Effector memory CD4-positive, alpha-beta T cell (primary cell): Measurements from ENCODE around the gene ERAP2.

Experiments
- DNase-seq, 3 donors: peaks; one replicate each; pipeline ENCODE4 v3.0.0-alpha.2; 2020
- H3K27ac ChIP-seq: 2 replicates; pipeline ENCODE4 v1.7.0; 2013; ENCODE audit warnings: mild to moderate bottlenecking, low read length, moderate library complexity; ENCODE audit not compliant: insufficient read depth, poor library complexity, severe bottlenecking
- H3K27me3 ChIP-seq: replicated peaks from 2 replicates; pipeline ENCODE4 v1.7.0; 2013; ENCODE audit warnings: mild to moderate bottlenecking, low read length; ENCODE audit not compliant: insufficient read depth, control insufficient read depth, poor library complexity, severe bottlenecking
- H3K36me3 ChIP-seq: 2 replicates; pipeline ENCODE4 v1.7.0; 2013; ENCODE audit warnings: mild to moderate bottlenecking, low read length, moderate library complexity; ENCODE audit not compliant: control insufficient read depth, insufficient read depth
- H3K4me1 ChIP-seq: 2 replicates; pipeline ENCODE4 v1.7.0; 2013; ENCODE audit warnings: low read length, mild to moderate bottlenecking; ENCODE audit not compliant: control insufficient read depth, insufficient read depth, poor library complexity, severe bottlenecking
- H3K4me3 ChIP-seq: 2 replicates; pipeline ENCODE4 v1.7.0; 2013; ENCODE audit warnings: low read length, low read depth, mild to moderate bottlenecking; ENCODE audit not compliant: insufficient read depth, poor library complexity, severe bottlenecking
- H3K9me3 ChIP-seq: 2 replicates; pipeline ENCODE4 v1.7.0; 2013; ENCODE audit warnings: mild to moderate bottlenecking, low read length, moderate library complexity; ENCODE audit not compliant: control insufficient read depth

ERAP2 gene

DNA sequence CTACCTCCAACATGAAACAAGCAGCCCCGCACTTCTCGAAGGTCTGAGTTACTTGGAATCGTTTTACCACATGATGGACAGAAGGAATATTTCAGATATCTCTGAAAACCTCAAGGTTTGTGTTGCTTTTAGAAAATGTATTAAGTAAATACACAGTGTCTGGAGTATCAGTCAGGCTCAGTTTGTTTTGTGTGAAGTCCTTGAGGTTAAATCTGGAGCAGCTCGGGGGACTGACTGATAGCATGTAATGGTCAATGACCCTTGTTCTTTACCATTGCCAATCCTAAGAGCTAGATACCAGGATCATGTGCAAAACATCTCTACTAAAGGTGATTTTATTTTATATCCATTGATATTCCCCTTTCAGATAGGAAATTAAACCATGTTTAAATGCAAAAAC, 32.7 kb downstream of the ERAP2 start:
- DNase-seq = no peak
- Histone ChIP-seq H3K9me3 (no peaks in the 10 kb centered on the region), H3K4me3 (no peak overlapping the region), H3K27me3 (no peaks in the 10 kb centered on the region), H3K36me3 (peaks cover 62% of the 10 kb centered on the region), H3K27ac (no peak overlapping the region), H3K4me1 (no peaks in the 10 kb centered on the region)

GRCh38 chr5:96909435-96909834, 33.1 kb downstream of the ERAP2 start:
- Histone ChIP-seq H3K36me3 (peaks cover 62% of the 10 kb centered on the region), H3K27ac (no peak overlapping the region), H3K4me3 (no peak overlapping the region), H3K27me3 (no peaks in the 10 kb centered on the region), H3K4me1 (no peaks in the 10 kb centered on the region), H3K9me3 (no peaks in the 10 kb centered on the region)
- no peak for DNase-seq

DNA sequence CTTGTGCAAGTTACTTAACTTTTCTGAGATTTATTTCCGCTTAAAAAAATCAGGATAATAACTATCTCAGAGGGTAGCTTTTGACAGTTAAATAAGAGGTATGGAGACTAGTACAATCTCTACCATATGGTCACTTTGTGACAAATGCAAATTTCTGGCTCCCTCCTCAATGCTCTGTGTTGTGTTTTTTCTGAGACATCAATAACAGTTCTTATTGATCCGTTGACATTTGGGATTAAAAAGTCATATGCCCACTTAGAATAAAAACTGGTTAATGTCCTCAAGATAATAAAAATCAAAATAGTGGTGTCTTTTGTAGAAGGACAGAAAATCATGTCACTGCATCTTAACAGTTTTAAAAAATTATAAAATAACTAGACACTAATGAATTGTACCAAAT, 34.8 kb downstream of the ERAP2 start:
- Histone ChIP-seq H3K9me3 (no peaks in the 10 kb centered on the region), H3K4me3 (no peak overlapping the region), H3K27ac (no peak overlapping the region), H3K4me1 (no peaks in the 10 kb centered on the region), H3K27me3 (no peaks in the 10 kb centered on the region), H3K36me3 (peaks cover 55% of the 10 kb centered on the region)
- no peak for DNase-seq

- Histone ChIP-seq H3K4me1 (no peaks in the 10 kb centered on the region), H3K36me3 (peaks cover 66% of the 10 kb centered on the region), H3K4me3 (no peak overlapping the region), H3K9me3 (no peaks in the 10 kb centered on the region), H3K27me3 (no peaks in the 10 kb centered on the region), H3K27ac (no peak overlapping the region)
- no peak for DNase-seq
These were observed 36.9 kb downstream of the ERAP2 start for GRCh38 chr5:96913233-96913632.

GRCh38 chr5:96919754-96920197, 43.5 kb downstream of the ERAP2 start:
- no peak for DNase-seq
- Histone ChIP-seq H3K4me1 (no peaks in the 10 kb centered on the region), H3K36me3 (peaks cover 28% of the 10 kb centered on the region), H3K27ac (no peak overlapping the region), H3K4me3 (no peak overlapping the region), H3K27me3 (no peaks in the 10 kb centered on the region), H3K9me3 (no peaks in the 10 kb centered on the region)

DNA sequence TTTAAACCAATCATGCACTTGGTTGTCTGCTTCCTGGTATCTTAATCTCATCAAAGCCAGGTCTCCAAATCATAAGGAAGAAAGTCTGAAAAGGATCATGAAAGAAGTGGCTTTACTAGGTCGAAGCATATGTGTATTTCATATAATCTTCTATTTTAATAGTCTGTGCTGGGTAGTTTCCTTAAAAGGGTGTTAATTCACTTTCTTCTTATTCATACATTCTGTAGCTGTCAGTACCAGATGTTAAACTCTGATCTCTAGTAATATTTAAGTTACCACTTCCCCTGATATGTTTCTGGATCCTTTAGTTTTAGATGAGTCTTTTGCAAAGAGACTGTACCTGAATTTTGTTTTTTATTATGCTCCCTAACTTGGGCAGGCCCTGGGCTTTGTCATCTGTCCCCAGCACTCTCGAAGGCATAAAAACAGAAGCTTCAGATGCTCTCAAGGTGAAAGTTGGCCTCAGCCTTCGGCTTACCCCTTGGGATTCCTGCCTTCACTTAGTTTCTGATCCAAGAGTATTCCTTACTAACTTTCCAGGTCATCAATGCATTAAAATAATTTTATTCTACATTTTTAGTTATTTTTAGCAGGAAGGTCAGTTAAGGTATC, 44.5 kb downstream of the ERAP2 start:
- Histone ChIP-seq H3K4me1 (no peaks in the 10 kb centered on the region), H3K36me3 (peaks cover 25% of the 10 kb centered on the region), H3K9me3 (no peaks in the 10 kb centered on the region), H3K4me3 (no peak overlapping the region), H3K27me3 (no peaks in the 10 kb centered on the region), H3K27ac (no peak overlapping the region)
- no peak for DNase-seq

- DNase-seq = no peak
- Histone ChIP-seq H3K36me3 (peaks cover 10% of the 10 kb centered on the region), H3K27ac (no peak overlapping the region), H3K27me3 (no peaks in the 10 kb centered on the region), H3K4me3 (no peak overlapping the region), H3K4me1 (no peaks in the 10 kb centered on the region), H3K9me3 (no peaks in the 10 kb centered on the region)
These were observed 46.4 kb downstream of the ERAP2 start for GRCh38 chr5:96922499-96923244.

- Histone ChIP-seq H3K27ac (no peak overlapping the region), H3K27me3 (no peaks in the 10 kb centered on the region), H3K4me1 (peaks cover 3% of the 10 kb centered on the region), H3K36me3 (peaks cover 1% of the 10 kb centered on the region), H3K4me3 (no peak overlapping the region), H3K9me3 (no peaks in the 10 kb centered on the region)
- DNase-seq = no peak
These were observed 47.7 kb downstream of the ERAP2 start for GRCh38 chr5:96924016-96924443.

GRCh38 chr5:96926276-96926675, 50.0 kb downstream of the ERAP2 start:
- peaks cover 3% of the 10 kb centered on the region for H3K4me1 ChIP-seq
- no peak for DNase-seq
- H3K27ac ChIP-seq = no peak overlapping the region
- no peaks in the 10 kb centered on the region for H3K36me3 ChIP-seq
- H3K27me3 ChIP-seq = no peaks in the 10 kb centered on the region
- no peaks in the 10 kb centered on the region for H3K9me3 ChIP-seq
- H3K4me3 ChIP-seq = no peak overlapping the region

DNA sequence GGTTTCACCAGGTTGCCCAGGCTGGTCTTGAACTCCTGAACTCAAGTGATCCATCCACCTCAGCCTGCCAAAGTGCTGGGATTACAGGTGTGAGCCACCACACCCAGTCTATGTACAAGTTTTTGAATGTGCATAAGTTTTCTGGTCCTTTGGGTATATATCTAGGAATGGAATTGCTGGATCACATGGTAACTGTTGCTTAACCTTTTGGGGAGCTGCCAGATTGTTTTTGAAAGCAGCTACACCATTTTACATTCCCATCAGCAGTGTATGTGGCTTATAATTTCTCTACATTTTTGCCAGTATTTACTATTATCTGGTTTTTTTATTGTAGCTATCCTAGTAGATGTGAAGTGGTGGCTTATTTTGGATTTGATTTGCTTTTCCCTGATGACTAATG, 50.7 kb downstream of the ERAP2 start:
- H3K4me1 ChIP-seq = peaks cover 3% of the 10 kb centered on the region
- DNase-seq = no peak
- H3K27ac ChIP-seq = no peak overlapping the region
- H3K36me3 ChIP-seq = no peaks in the 10 kb centered on the region
- H3K27me3 ChIP-seq = no peaks in the 10 kb centered on the region
- no peaks in the 10 kb centered on the region for H3K9me3 ChIP-seq
- H3K4me3 ChIP-seq = no peak overlapping the region
